Uterus (tissue), 4 donors: ENCODE results near the gene SERTAD1. TPM values are rescaled to one million over a fixed set of nuclear protein-coding genes. Genes with fewer than 3 reads are reported as not detected.
"Not testable (repeated sequence)": the region's sequence is repeated elsewhere in the genome, so short reads cannot be mapped to it uniquely, and the experiment has no call there.

Source experiments
- DNase-seq, 2 donors: peaks; one replicate each; pipeline ENCODE4 v3.0.0-alpha.2; 2019 to 2020
- H3K27ac ChIP-seq, 2 donors: fragments of 200-600 bp; sonication (generic); 1 replicate in 1 of 2; 2 replicates in 1 of 2; pipeline ENCODE4 v1.5.1; 2016 to 2018
- H3K27me3 ChIP-seq, 2 donors: fragments of 200-600 bp; sonication (generic); one replicate each; pipeline ENCODE4 v1.5.1; 2018 to 2019; ENCODE audit warnings: control low read depth in 1 of 2
- H3K36me3 ChIP-seq, 2 donors: fragments of 200-600 bp; sonication (generic); one replicate each; pipeline ENCODE4 v1.5.1; 2019; ENCODE audit warnings: control low read depth in 1 of 2
- H3K4me1 ChIP-seq, 2 donors: fragments of 200-600 bp; sonication (generic); one replicate each; pipeline ENCODE4 v1.5.1; 2018 to 2019; ENCODE audit warnings: control low read depth in 1 of 2
- H3K4me3 ChIP-seq, 2 donors: fragments of 200-600 bp; sonication (generic); 1 replicate in 1 of 2; 2 replicates in 1 of 2; pipeline ENCODE4 v1.5.1; 2018 to 2019; ENCODE audit warnings: mild to moderate bottlenecking in 1 of 2
- H3K9me3 ChIP-seq, 2 donors: fragments of 200-600 bp; sonication (generic); one replicate each; pipeline ENCODE4 v1.5.1; 2019; ENCODE audit warnings: control low read depth in 1 of 2
- CTCF ChIP-seq, 4 experiments: fragments of 200-600 bp in 2 of 4; fragments of 450-650 bp in 2 of 4; sonication (generic) in 2 of 4; IDR thresholded peaks; one replicate each; pipeline ENCODE4 v1.5.1; 2016 to 2019; ENCODE audit warnings: antibody characterized with exemption in 4 of 4, mild to moderate bottlenecking in 2 of 4, moderate library complexity in 1 of 4
- POLR2A ChIP-seq, 2 donors: fragments of 450-650 bp; IDR thresholded peaks; one replicate each; pipeline ENCODE4 v1.6.1; 2016; ENCODE audit warnings: antibody characterized with exemption in 2 of 2, mild to moderate bottlenecking in 1 of 2, moderate library complexity in 1 of 2
- intact Hi-C: fragments of 100-400 bp; cut with DNase I; formaldehyde crosslinking; loops from one replicate; pipeline ENCODE4 v1.15.1; 2023; ENCODE audit warnings: low total_unique reads
- total RNA-seq, 4 donors: library from RNA; depleted of rRNA in 3 of 4; stranded (reverse); fragments of >200 nt in 3 of 4; gene quantifications; one replicate each; pipeline versions ENCODE4 v1.1.0 to v1.2.4, GENCODE V29; 2014 to 2023
- donor health status: DM: yes; HTN: yes; CAD: no.

Gene SERTAD1
- total RNA-seq, 4 donors from 2014 or later, result 3.1 to 18.4 (median 15.8) TPM

- H3K27me3 ChIP-seq, result no peaks in the 10 kb centered on the region
- intact Hi-C loops, result no loop called here
- no peaks in the 10 kb centered on the region for H3K36me3 ChIP-seq
- no peaks in the 10 kb centered on the region for H3K4me1 ChIP-seq
- no peak overlapping the region for H3K4me3 ChIP-seq
- TF ChIP-seq POLR2A (IDR thresholded peaks at IDR 0.05), result no peak
- no peak for TF ChIP-seq CTCF (IDR thresholded peaks at IDR 0.05)
- H3K27ac ChIP-seq, result no peak overlapping the region
- H3K9me3 ChIP-seq, result no peaks in the 10 kb centered on the region
- no peak for DNase-seq
Measured at GRCh38 chr19:40410030-40410389, 15.8 kb downstream of the SERTAD1 start.

- H3K9me3 ChIP-seq, H3K27me3 ChIP-seq, DNase-seq, H3K4me1 ChIP-seq, H3K4me3 ChIP-seq, intact Hi-C loops, H3K27ac ChIP-seq, H3K36me3 ChIP-seq: not testable (repeated sequence)
Measured at GRCh38 chr19:40408598-40408925, 17.2 kb downstream of the SERTAD1 start.

- no peaks in the 10 kb centered on the region for H3K9me3 ChIP-seq
- H3K27me3 ChIP-seq, result no peaks in the 10 kb centered on the region
- H3K4me1 ChIP-seq, result no peaks in the 10 kb centered on the region
- no peak overlapping the region for H3K27ac ChIP-seq
- no peak for DNase-seq
- intact Hi-C loops, result no loop called here
- TF ChIP-seq CTCF (IDR thresholded peaks at IDR 0.05) (no peak), POLR2A (IDR thresholded peaks at IDR 0.05) (no peak)
- no peaks in the 10 kb centered on the region for H3K36me3 ChIP-seq
- H3K4me3 ChIP-seq, result no peak overlapping the region
Measured at GRCh38 chr19:40407714-40408597, 17.8 kb downstream of the SERTAD1 start.

GRCh38 chr19:40403262-40403984 lies 22.4 kb downstream of the SERTAD1 start:
- Histone ChIP-seq H3K9me3 (no peaks in the 10 kb centered on the region), H3K36me3 (no peaks in the 10 kb centered on the region), H3K27ac (peak overlapping the region; percentile 80 to 93), H3K4me3 (peak overlapping the region; percentile 50 to 56), H3K27me3 (no peaks in the 10 kb centered on the region), H3K4me1 (no peaks in the 10 kb centered on the region)
- peak; percentile 90 to 93 for DNase-seq
- intact Hi-C loops, result no loop called here
- no peak for TF ChIP-seq POLR2A (IDR thresholded peaks at IDR 0.05)
- TF ChIP-seq CTCF (IDR thresholded peaks at IDR 0.05), result peak in 1 of 4 experiments; percentile 23

GRCh38 chr19:40400559-40400958 lies 25.2 kb downstream of the SERTAD1 start:
- TF ChIP-seq CTCF (IDR thresholded peaks at IDR 0.05) (no peak), POLR2A (IDR thresholded peaks at IDR 0.05) (no peak)
- Histone ChIP-seq H3K4me3 (no peak overlapping the region), H3K4me1 (no peaks in the 10 kb centered on the region), H3K36me3 (no peaks in the 10 kb centered on the region), H3K27me3 (no peaks in the 10 kb centered on the region), H3K9me3 (no peaks in the 10 kb centered on the region), H3K27ac (no peak overlapping the region)
- intact Hi-C loops, result no loop called here
- DNase-seq, result no peak
